Right lobe of liver (tissue), 6 donors: ENCODE measurements around the gene GMDS. TPM values are rescaled to one million over a fixed set of nuclear protein-coding genes. Genes with fewer than 3 reads are reported as not detected.

Source experiments
- ATAC-seq, 4 donors: fragments of 200-7000 bp; cut with Tn5 transposase; one replicate each; pipeline ENCODE4 v1.9.1; 2020; ENCODE audit warnings: mild to moderate bottlenecking in 4 of 4, moderate library complexity in 4 of 4
- DNase-seq, 3 donors: peaks; one replicate each; pipeline ENCODE4 v3.0.0-alpha.2; 2020
- H3K27ac ChIP-seq, 3 donors: fragments of 200-600 bp; one replicate each; pipeline ENCODE4 v1.8.0; 2022
- H3K27me3 ChIP-seq, 2 donors: fragments of 200-600 bp; one replicate each; pipeline ENCODE4 v1.8.0; 2022
- H3K36me3 ChIP-seq, 4 donors: fragments of 200-600 bp; sonication (generic) in 1 of 4; one replicate each; pipeline versions ENCODE4 v1.5.1 to v1.8.0; 2017 to 2022; ENCODE audit warnings: control low read depth in 1 of 4
- H3K4me1 ChIP-seq, 4 donors: fragments of 200-600 bp; sonication (generic) in 1 of 4; one replicate each; pipeline versions ENCODE4 v1.5.1 to v1.8.0; 2017 to 2022; ENCODE audit warnings: control low read depth in 1 of 4
- H3K4me3 ChIP-seq, 3 donors: fragments of 200-600 bp; one replicate each; pipeline ENCODE4 v1.8.0; 2022
- H3K9me3 ChIP-seq, 4 donors: fragments of 200-600 bp; sonication (generic) in 1 of 4; one replicate each; pipeline versions ENCODE4 v1.5.1 to v1.8.0; 2017 to 2022; ENCODE audit warnings: control low read depth in 1 of 4
- POLR2A ChIP-seq: fragments of 450-650 bp; IDR thresholded peaks from one replicate; pipeline ENCODE4 v1.6.1; 2017; ENCODE audit warnings: antibody characterized with exemption, mild to moderate bottlenecking
- WGBS: methylation state at CpG from one replicate; pipeline ENCODE4 v1.1.6; 2018; ENCODE audit warnings: low coverage, low lambda C conversion rate; ENCODE audit not compliant: insufficient coverage; ENCODE audit errors: missing lambda C conversion rate; 5-methylcytosine and 5-hydroxymethylcytosine counted together
- intact Hi-C, 2 donors: fragments of 100-400 bp; cut with DNase I; formaldehyde crosslinking; loops; one replicate each; pipeline versions ENCODE4 v1.11.2 to v1.14.1; 2022
- total RNA-seq, 6 experiments: library from RNA; depleted of rRNA in 2 of 6; stranded (reverse); fragments of >200 nt in 2 of 6; fragmentation: NEBNext Ultra II Directional in 3 of 6; extraction: Animal tissue kit (Norgen Biotek cat#: 25700) in 3 of 6; gene quantifications; one replicate each; pipeline versions ENCODE4 v1.1.0 to v1.2.4, GENCODE V29; 2016 to 2023
- TF ChIP-seq, protein P1 (sequence below), 4 donors: fragments of 200-600 bp in 3 of 4; fragments of 450-650 bp in 1 of 4; IDR thresholded peaks; one replicate each; pipeline versions ENCODE4 v1.5.1 to v1.8.0; 2016 to 2022; ENCODE audit warnings: antibody characterized with exemption in 4 of 4, mild to moderate bottlenecking in 2 of 4
- donor health status: DM: no; HTN: yes; CAD: no.
- donor health status: DM: no; HTN: no; CAD: no.
- donor health status: DM: no; HTN: no; CAD: no.
- donor health status: DM: no; HTN: yes; CAD: no.
- donor health status: DM: no; HTN: yes; CAD: no.

The GMDS gene
- total RNA-seq, 6 experiments from 2014 or later: 15.9 to 34.4 (median 23.4) TPM

DNA sequence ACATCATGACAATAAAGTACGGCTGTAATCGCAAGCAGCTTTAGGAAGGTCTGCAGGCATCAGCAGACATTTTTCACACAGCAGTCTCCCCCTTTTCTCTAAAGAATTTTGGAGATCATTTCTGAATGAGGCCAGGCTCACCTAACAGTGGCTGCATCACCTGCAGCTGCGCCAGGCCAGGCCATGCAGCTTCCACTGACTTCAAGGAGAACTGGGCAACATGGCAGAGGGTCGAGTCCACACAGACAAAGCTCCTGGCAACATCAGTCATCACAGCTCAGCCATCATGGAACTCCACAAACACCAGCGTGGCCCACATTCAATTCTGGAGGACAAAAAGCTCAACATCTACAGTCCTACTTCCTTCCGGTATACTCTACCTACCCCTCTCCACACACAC, 653.5 kb downstream of the GMDS start:
- intact Hi-C loops: loop anchor here in 1 of 2 donors (5.0 kb wide), 1 partner anchor 1045 kb away; no protein-coding TSS in a partner anchor
- Histone ChIP-seq H3K4me1 (no peaks in the 10 kb centered on the region), H3K4me3 (no peak overlapping the region), H3K27ac (no peak overlapping the region), H3K36me3 (no peaks in the 10 kb centered on the region), H3K27me3 (peaks cover 0 to 7% of the 10 kb centered on the region in 2 donors), H3K9me3 (no peaks in the 10 kb centered on the region)
- DNase-seq (no peak), ATAC-seq (no peak)
- TF ChIP-seq, protein P1, sequence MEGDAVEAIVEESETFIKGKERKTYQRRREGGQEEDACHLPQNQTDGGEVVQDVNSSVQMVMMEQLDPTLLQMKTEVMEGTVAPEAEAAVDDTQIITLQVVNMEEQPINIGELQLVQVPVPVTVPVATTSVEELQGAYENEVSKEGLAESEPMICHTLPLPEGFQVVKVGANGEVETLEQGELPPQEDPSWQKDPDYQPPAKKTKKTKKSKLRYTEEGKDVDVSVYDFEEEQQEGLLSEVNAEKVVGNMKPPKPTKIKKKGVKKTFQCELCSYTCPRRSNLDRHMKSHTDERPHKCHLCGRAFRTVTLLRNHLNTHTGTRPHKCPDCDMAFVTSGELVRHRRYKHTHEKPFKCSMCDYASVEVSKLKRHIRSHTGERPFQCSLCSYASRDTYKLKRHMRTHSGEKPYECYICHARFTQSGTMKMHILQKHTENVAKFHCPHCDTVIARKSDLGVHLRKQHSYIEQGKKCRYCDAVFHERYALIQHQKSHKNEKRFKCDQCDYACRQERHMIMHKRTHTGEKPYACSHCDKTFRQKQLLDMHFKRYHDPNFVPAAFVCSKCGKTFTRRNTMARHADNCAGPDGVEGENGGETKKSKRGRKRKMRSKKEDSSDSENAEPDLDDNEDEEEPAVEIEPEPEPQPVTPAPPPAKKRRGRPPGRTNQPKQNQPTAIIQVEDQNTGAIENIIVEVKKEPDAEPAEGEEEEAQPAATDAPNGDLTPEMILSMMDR (IDR thresholded peaks at IDR 0.05): no peak
- no peak for TF ChIP-seq POLR2A
- WGBS: 81% methylated on average over 2 of the region's 6 CpGs

DNA sequence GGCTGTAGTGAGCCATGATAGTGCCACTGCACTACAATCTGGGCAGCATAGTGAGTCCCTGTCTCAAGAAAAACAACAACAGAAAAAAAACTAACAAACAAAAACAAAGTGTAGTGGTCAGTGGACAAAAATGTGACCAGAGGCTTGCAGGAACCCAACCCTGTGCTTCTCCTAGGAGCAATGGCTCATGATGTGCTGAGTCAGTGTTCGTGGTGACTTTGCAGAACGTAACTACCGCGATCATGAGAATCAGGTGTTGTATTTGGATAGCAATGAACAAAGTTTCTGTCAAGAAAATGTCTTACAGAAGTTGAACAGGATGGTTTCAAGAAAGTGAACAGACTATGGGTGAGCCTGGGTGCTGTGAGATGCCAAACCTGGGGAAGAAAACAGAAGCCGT, 654.2 kb downstream of the GMDS start:
- WGBS: 75% methylated on average over 5 of the region's 5 CpGs
- DNase-seq: no peak
- TF ChIP-seq, protein P1 (IDR thresholded peaks at IDR 0.05): no peak
- TF ChIP-seq POLR2A: no peak
- intact Hi-C loops: loop anchor here in 1 of 2 donors (5.0 kb wide), 1 partner anchor 1046 kb away; no protein-coding TSS in a partner anchor
- Histone ChIP-seq H3K9me3 (no peaks in the 10 kb centered on the region), H3K27ac (no peak overlapping the region), H3K36me3 (no peaks in the 10 kb centered on the region), H3K4me1 (no peaks in the 10 kb centered on the region), H3K27me3 (peaks cover 0 to 7% of the 10 kb centered on the region in 2 donors), H3K4me3 (no peak overlapping the region)
- no peak for ATAC-seq

DNA sequence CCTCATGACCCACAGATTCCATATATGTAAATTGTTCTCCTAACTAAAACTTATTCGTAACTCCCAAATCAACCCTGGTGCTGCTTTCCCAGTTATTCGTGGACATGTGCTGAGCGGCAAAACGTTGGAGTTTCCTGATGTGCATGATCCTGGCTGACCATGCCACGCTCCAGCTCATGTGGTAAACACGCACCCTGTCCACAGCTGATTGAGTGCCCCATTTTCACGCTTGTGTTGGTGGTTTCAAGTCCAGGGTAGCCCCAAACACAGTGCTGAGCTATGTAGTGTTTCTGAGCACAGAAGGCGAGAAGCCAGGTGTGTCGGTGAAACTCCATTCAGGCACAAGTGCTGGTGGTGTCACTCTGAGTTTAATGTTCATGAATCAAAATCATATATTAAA, 654.8 kb downstream of the GMDS start:
- H3K27ac ChIP-seq: no peak overlapping the region
- no peak for DNase-seq
- TF ChIP-seq POLR2A: no peak
- TF ChIP-seq, protein P1 (IDR thresholded peaks at IDR 0.05): no peak
- intact Hi-C loops: loop anchor here in 1 of 2 donors (5.0 kb wide), 1 partner anchor 1047 kb away; no protein-coding TSS in a partner anchor
- ATAC-seq: no peak
- peaks cover 0 to 5% of the 10 kb centered on the region in 2 donors for H3K27me3 ChIP-seq
- H3K4me1 ChIP-seq: no peaks in the 10 kb centered on the region
- no peaks in the 10 kb centered on the region for H3K9me3 ChIP-seq
- H3K4me3 ChIP-seq: no peak overlapping the region
- H3K36me3 ChIP-seq: no peaks in the 10 kb centered on the region
- 68% methylated on average over 7 of the region's 9 CpGs for WGBS

DNA sequence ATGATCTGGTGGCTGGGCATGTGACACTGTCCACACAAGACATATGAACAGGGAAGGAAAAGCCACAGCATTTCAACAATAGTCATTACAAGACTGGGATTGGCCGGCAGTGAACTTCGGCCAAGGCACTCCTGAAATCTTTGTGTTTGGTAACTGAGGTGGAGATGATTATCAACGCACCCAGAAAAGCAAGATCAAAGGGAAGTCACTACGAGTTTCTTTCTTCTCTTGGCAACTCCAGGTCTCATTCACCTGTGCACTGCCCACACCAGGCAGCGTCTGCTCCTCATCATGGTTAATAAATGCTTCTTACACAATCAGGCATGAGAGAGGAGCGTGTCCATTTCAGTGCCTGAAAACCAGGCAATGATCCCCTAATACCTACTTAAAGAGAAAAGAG, 656.2 kb downstream of the GMDS start:
- Histone ChIP-seq H3K4me1 (no peaks in the 10 kb centered on the region), H3K4me3 (no peak overlapping the region), H3K27ac (no peak overlapping the region), H3K27me3 (no peaks in the 10 kb centered on the region), H3K9me3 (no peaks in the 10 kb centered on the region), H3K36me3 (no peaks in the 10 kb centered on the region)
- DNase-seq (no peak), ATAC-seq (no peak)
- 37% methylated on average over 5 of the region's 6 CpGs for WGBS
- no peak for TF ChIP-seq POLR2A
- TF ChIP-seq, protein P1 (IDR thresholded peaks at IDR 0.05): no peak
- intact Hi-C loops: no loop called here

DNA sequence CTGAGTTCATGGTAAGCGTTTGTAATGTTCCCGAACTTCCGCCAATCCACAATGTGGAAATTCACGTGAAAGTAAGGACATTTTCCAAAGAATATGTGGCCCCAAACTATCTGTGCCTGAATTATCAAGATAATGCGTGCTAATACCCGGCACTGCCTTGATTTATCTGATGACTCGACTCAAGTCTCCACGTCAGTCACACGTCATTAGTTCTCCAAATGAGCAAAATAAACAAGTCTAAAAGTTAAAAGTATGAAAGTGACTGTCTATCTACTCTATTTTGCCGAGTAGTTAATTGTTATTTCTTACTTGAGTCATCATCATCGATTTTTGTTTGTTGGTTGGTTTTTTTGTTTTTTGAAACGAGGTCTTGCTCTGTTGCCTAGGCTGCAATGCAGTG, 657.4 kb downstream of the GMDS start:
- no peak overlapping the region for H3K27ac ChIP-seq
- TF ChIP-seq, protein P1 (IDR thresholded peaks at IDR 0.05): no peak
- no peak for TF ChIP-seq POLR2A
- ATAC-seq (no peak), DNase-seq (no peak)
- WGBS: 81% methylated on average over 10 of the region's 12 CpGs
- intact Hi-C loops: no loop called here
- no peaks in the 10 kb centered on the region for H3K9me3 ChIP-seq
- no peaks in the 10 kb centered on the region for H3K36me3 ChIP-seq
- H3K4me3 ChIP-seq: no peak overlapping the region
- no peaks in the 10 kb centered on the region for H3K4me1 ChIP-seq
- no peaks in the 10 kb centered on the region for H3K27me3 ChIP-seq
